ENCODE data around the gene ETV2. TPM values are rescaled to one million over a fixed set of nuclear protein-coding genes. Genes with fewer than 3 reads are reported as not detected.

ETV2 gene
- total RNA-seq, 2 experiments from 2014 or later, result 0.25 to 1.7 TPM

GRCh38 chr19:35692010-35692409 is 50.5 kb downstream of the ETV2 start:
- TF ChIP-seq CTCF (conservative IDR thresholded peaks at IDR 0.05; ENCODE audit: low read length), result peak; percentile 21; the same call in 1 of the 2 replicates
- no peak for TF ChIP-seq EZH2phosphoT487 (IDR thresholded peaks at IDR 0.05; ENCODE audit: borderline replicate concordance, low read depth, low read length)
- Histone ChIP-seq H3K79me2 (ENCODE audit: insufficient read depth, low read depth, low read length) (no peaks in the 10 kb centered on the region), H3K4me3 (ENCODE audit: low read depth, low read length, poor library complexity, severe bottlenecking) (no peak overlapping the region), H2AFZ (ENCODE audit: low read length) (no peak overlapping the region), H3K4me2 (ENCODE audit: low read length) (no peak overlapping the region), H3K27ac (ENCODE audit: low read depth, low read length, poor library complexity, severe bottlenecking) (no peak overlapping the region), H3K4me1 (ENCODE audit: insufficient read depth, low read length, poor library complexity, severe bottlenecking) (no peaks in the 10 kb centered on the region), H4K20me1 (ENCODE audit: insufficient read depth, low read length) (no peaks in the 10 kb centered on the region), H3K9me2 (ENCODE audit: insufficient read depth, low read length) (no peaks in the 10 kb centered on the region), H3K9me3 (ENCODE audit: low read length) (no peaks in the 10 kb centered on the region), H3K36me3 (ENCODE audit: insufficient read depth, low read length) (no peaks in the 10 kb centered on the region)
- DNase-seq (ENCODE audit: low spot score), result no peak
- no TSS peak for BruUV-seq (replicated peaks)
- ChIA-PET POLR2A (interaction anchor here (0.6 to 1.3 kb wide), 4 partner anchors 19 to 361 kb away, joined by 3 to 6 read pairs (median 6); partner anchors contain the start of gene COX6B1), CTCF (ENCODE audit: unreplicated experiment) (no interaction called here)
- intact Hi-C loops (cut with micrococcal nuclease; ENCODE audit: unreplicated experiment), result loop anchor here (5.0 kb wide), 1 partner anchor 145 kb away; the partner anchor contains the start of gene TMEM147

GRCh38 chr19:35693422-35693821 is 51.9 kb downstream of the ETV2 start:
- H3K79me2 ChIP-seq (ENCODE audit: insufficient read depth, low read depth, low read length), result no peaks in the 10 kb centered on the region
- H3K4me1 ChIP-seq (ENCODE audit: insufficient read depth, low read length, poor library complexity, severe bottlenecking), result no peaks in the 10 kb centered on the region
- no peak overlapping the region for H3K27ac ChIP-seq (ENCODE audit: low read depth, low read length, poor library complexity, severe bottlenecking)
- no TSS peak for BruUV-seq (replicated peaks)
- no peak overlapping the region for H3K4me2 ChIP-seq (ENCODE audit: low read length)
- no peaks in the 10 kb centered on the region for H3K36me3 ChIP-seq (ENCODE audit: insufficient read depth, low read length)
- no peaks in the 10 kb centered on the region for H3K9me2 ChIP-seq (ENCODE audit: insufficient read depth, low read length)
- H3K9me3 ChIP-seq (ENCODE audit: low read length), result no peaks in the 10 kb centered on the region
- intact Hi-C loops (cut with micrococcal nuclease; ENCODE audit: unreplicated experiment), result loop anchor here (1.0 to 5.0 kb wide), 3 partner anchors 24 to 146 kb away; partner anchors contain the start of gene TMEM147
- ChIA-PET CTCF (ENCODE audit: unreplicated experiment) (no interaction called here), POLR2A (no interaction called here)
- H3K4me3 ChIP-seq (ENCODE audit: low read depth, low read length, poor library complexity, severe bottlenecking), result no peak overlapping the region
- no peak overlapping the region for H2AFZ ChIP-seq (ENCODE audit: low read length)
- no peaks in the 10 kb centered on the region for H4K20me1 ChIP-seq (ENCODE audit: insufficient read depth, low read length)
- no peak for TF ChIP-seq CTCF (conservative IDR thresholded peaks at IDR 0.05; ENCODE audit: low read length)
- no peak for TF ChIP-seq EZH2phosphoT487 (IDR thresholded peaks at IDR 0.05; ENCODE audit: borderline replicate concordance, low read depth, low read length)
- DNase-seq (ENCODE audit: low spot score), result no peak

- H3K9me3 ChIP-seq (ENCODE audit: low read length), result no peaks in the 10 kb centered on the region
- no peaks in the 10 kb centered on the region for H3K9me2 ChIP-seq (ENCODE audit: insufficient read depth, low read length)
- intact Hi-C loops (cut with micrococcal nuclease; ENCODE audit: unreplicated experiment), result loop anchor here (1.0 to 5.0 kb wide), 5 partner anchors 23 to 237 kb away; partner anchors contain the start of gene TMEM147
- ChIA-PET POLR2A (interaction anchor here (0.6 kb wide), 1 partner anchor 590 kb away, joined by 3 read pairs; no protein-coding TSS in a partner anchor), CTCF (ENCODE audit: unreplicated experiment) (interaction anchor here (1.2 kb wide), 1 partner anchor 20 kb away, joined by 7 read pairs; no protein-coding TSS in a partner anchor)
- H4K20me1 ChIP-seq (ENCODE audit: insufficient read depth, low read length), result no peaks in the 10 kb centered on the region
- DNase-seq (ENCODE audit: low spot score), result peak; percentile 92
- BruUV-seq (replicated peaks), result no TSS peak
- H3K27ac ChIP-seq (ENCODE audit: low read depth, low read length, poor library complexity, severe bottlenecking), result no peak overlapping the region
- no peak overlapping the region for H3K4me2 ChIP-seq (ENCODE audit: low read length)
- no peaks in the 10 kb centered on the region for H3K79me2 ChIP-seq (ENCODE audit: insufficient read depth, low read depth, low read length)
- H3K4me1 ChIP-seq (ENCODE audit: insufficient read depth, low read length, poor library complexity, severe bottlenecking), result no peaks in the 10 kb centered on the region
- H3K4me3 ChIP-seq (ENCODE audit: low read depth, low read length, poor library complexity, severe bottlenecking), result no peak overlapping the region
- TF ChIP-seq CTCF (conservative IDR thresholded peaks at IDR 0.05; ENCODE audit: low read length) (peak; percentile 99), EZH2phosphoT487 (IDR thresholded peaks at IDR 0.05; ENCODE audit: borderline replicate concordance, low read depth, low read length) (no peak)
- no peaks in the 10 kb centered on the region for H3K36me3 ChIP-seq (ENCODE audit: insufficient read depth, low read length)
- H2AFZ ChIP-seq (ENCODE audit: low read length), result no peak overlapping the region
Measured at GRCh38 chr19:35693835-35694599, 52.5 kb downstream of the ETV2 start.

Measured in OCI-LY7 (cell line).